Stimulated activated CD8-positive, alpha-beta memory T cell treated with anti-CD3 and anti-CD28 coated beads, Interleukin-12 subunit alpha, Interleukin-12 subunit beta, amount 100 ng/mL, for 1 hour (primary cell): Measurements from ENCODE around the gene SMG6.
"Not testable (repeated sequence)": the region's sequence is repeated elsewhere in the genome, so short reads cannot be mapped to it uniquely, and the experiment has no call there.

Experiments
- DNase-seq: peaks from one replicate; pipeline ENCODE4 v3.0.0-alpha.2; 2020; ENCODE audit warnings: low read depth

Gene SMG6

DNA sequence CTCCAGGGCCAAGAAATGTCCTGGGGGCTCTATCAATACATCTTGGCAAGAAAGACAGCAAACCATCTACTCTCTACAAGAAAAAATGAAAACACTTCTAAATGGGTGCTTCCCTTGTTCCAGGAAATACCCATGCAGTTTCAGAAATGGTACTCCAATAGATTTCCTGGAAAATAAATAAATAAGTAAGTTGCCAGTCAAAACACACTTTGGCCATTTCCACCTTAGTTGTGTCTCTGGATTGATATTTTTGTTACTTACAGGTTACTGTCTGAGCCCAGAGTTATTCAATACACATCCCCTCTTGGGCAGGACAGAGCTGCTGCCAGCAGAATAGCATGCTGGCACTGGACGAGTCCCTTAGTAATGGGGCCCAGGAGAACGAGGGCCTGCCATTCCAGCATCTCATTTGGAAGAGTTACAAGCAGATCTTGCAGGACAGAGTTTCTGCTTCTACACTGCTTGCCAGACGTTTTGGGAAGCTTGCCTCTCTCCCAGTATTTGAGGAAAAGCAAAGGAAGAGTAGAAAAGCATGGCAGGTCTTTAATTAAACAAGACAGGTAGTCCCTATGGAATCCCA lies 100.5 kb downstream of the SMG6 start:
- no peak for DNase-seq

DNA sequence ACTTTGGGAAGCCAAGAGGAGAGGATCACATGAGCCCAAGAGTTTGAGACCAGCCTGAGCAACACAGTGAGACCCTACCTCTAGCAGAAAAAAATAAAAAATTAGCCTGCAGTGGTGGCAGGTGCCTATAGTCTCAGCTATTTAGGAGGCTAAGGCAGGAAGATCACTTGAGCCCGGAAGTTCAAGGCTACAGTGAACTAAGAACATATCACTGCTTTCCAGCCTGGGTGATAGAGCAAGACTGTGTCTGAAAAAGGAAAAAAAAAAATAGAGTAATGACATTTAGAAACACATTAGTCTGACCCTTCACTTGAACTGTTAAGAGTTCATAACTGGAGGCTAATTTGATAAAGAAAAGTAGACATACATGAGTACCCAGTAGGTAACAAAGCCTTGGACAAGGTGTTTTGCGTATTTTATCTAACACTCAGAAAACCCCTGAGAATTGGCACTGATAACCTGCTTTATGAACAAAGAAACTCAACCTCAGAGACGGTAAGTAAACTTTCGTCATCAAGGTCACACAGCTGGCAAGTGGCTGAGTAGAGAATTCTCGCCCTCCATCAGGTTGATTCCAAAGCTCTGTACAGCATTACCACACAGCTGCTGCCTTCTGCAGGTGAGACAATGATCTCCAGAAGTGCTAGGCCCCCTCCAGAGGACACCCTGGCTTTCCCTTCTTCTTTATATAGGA lies 101.1 kb downstream of the SMG6 start:
- DNase-seq, result no peak

DNA sequence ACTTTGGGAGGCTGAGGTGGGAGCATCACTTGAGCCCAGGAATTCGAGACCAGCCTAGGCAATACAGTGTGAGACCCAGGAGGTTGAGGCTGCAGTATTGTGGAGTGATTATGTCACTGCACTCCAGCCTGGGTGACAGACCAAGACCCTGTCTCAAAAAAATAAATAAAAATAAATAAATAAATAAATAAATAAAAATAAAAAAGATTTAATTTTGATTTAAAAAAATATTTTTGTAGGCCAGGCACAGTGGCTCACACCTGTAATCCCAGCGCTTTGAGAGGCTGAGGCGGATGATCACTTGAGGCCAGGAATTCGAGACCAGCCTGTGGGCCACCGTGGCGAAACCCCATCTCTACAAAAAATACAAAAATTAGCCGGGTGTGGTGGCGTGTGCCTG lies 104.2 kb downstream of the SMG6 start:
- DNase-seq, result not testable (repeated sequence)

DNA sequence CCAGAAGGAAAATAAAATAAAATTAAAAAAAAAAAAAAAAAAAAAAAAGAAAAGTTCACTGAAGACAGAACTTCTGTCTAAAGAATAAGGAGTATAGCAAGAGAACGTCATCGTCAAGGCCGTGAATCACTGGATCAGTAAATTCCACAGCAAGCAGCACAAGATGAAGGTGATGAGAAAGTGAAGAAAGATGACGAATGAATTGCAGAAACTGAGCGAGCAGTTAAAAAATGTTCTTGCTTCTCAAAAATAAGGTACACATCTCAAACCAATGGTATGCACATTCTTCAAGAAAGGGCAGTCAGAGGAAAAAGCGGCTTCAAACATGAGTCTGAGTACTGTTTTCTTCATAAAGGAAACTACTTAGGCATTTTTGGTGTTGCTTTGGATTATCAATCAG lies 104.7 kb downstream of the SMG6 start:
- DNase-seq, result no peak

DNA sequence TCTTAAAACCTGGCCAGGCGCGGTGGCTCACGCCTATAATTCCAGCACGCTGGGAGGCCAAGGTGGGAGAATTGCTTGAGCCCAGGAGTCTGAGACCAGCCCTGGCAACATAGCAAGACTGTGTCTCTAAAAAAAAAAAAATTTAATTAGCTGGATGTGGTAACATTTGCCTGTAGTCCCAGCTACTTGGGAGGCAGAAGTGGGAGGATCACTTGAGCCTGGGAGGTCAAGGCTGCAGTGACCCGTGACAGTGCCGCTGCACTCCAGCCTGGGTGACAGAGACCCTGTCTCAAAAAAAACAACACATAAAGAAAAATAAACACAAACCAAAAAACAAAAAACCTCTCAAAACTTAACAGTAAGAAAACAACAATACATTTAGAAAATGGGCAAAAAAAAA lies 106.3 kb downstream of the SMG6 start:
- no peak for DNase-seq

DNA sequence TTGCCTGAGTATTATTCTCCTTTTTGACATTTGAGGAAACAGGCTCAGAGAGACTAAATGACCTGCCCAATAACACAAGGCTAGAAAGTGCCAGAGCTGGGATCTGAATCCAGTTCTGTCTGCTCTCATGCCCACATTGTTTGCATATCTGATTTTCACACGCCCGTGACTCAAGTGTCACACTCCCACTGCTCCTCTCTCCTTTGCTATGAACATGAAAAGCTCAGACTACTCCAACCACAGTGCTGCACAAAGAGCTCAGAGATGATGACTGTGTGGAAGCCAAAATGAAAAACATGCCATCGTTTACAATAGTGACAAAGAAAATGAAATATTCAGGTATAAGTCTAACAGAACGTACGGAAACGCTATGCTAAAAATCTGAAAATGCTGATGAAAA lies 107.9 kb downstream of the SMG6 start:
- no peak for DNase-seq

DNA sequence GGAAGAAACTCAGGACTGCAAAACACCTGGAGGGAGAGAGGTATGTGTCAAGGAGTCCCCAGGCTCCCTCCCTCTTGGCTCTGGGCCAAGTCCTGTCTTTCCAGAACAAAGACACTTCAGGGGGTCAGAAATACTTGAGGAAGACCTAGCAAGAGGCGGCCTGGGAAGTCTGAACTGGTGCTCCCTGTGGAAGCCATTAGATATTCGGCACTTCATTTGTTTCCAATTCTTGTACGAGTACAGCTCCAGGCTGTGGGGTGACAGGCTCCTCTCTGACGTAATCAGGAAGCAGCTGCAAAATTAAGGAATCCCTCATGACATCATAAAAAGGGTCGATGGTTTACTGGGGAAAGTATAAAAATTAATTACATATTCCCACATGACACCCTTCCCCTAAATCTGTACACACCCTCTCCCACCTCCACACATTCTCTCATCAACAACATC lies 108.7 kb downstream of the SMG6 start:
- no peak for DNase-seq

DNA sequence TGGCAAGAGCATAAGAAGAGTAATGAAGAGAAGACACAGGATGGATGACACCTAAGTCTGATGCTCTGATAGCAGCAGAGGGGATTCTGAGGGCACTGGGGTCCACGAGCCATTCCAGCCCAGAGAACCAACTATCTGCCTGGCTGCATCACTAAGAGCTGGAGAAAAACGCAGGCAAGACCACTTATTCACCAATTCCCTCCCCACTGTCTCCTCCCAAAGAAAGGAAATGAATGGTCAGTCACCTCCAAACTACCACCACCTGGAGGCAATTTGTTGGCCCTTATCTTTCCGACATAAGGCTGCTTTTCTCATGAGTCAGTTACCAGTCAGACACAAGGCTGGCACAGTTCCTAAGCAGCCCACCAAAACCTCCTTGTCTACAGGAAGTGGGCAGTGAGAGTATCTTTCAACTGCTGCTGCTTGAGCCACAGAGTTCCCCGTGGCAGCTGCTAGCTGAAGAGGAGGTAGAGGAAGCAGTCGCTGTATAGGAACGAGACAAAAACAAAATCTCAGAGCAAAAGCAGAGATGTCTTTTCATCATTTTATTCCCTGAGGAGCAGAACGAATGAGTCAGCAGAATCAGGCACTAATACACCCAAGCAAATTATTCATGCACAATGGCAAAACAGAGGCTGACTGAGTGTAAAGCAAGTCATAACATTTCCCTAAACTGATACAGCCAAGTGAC lies 111.1 kb downstream of the SMG6 start:
- peak; percentile 49 for DNase-seq

DNA sequence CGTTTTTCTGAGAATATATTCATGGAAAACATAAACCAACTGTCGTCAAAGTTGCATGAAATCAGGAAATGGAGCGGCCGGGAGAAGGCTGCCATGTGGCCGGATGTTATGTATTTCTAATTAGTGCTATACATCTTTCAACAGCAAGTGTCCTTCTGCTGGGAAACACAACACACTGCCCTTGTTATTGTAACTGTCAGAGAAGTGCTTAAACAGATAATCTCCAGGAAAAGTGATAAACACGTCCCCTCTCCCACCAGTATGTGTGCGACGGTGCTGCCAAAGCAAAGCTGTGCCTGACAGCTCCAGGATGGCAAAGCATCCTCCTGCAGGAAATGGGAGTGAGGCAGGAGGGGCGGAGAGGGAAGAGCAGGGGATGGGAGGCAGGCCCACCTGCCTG lies 111.8 kb downstream of the SMG6 start:
- DNase-seq, result no peak

DNA sequence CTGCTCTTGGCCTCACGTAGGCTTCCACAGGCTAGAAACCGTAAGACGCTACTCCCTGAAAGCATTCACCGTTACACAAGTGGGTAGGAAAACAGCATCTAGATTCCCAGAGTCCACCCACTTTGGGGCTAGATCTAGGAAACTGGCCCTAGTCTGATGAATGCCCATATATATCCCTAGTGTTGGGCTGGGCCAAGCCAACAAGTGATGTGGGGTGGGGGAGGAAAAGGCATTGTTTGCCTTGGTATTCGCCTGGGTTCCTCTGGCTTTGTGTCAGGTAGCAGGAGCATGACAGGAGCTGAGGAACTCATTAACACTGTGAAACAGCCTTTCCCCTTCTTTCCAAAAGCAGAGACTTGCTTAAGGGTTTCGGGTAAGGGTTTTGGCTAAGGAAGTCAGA lies 112.4 kb downstream of the SMG6 start:
- DNase-seq, result no peak

DNA sequence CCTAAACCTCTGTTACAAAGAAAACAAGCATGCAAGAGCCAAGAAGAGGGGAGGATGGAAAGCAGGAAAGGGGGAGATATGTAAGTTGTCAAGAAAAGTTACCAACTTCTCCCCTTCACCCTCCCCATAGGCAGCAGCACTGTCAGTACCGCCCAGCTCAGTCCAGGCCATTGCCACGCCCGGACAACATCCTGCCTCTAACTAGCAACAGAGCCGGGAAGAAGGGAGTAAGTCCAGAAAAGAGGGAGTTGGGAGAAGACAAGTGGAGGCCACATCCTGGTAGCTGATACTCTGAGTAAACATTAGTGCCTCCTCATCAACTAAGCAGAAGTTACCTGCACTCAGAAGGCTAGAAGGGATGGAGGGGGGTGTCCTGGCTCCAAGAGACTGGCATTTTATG lies 113.6 kb downstream of the SMG6 start:
- no peak for DNase-seq

DNA sequence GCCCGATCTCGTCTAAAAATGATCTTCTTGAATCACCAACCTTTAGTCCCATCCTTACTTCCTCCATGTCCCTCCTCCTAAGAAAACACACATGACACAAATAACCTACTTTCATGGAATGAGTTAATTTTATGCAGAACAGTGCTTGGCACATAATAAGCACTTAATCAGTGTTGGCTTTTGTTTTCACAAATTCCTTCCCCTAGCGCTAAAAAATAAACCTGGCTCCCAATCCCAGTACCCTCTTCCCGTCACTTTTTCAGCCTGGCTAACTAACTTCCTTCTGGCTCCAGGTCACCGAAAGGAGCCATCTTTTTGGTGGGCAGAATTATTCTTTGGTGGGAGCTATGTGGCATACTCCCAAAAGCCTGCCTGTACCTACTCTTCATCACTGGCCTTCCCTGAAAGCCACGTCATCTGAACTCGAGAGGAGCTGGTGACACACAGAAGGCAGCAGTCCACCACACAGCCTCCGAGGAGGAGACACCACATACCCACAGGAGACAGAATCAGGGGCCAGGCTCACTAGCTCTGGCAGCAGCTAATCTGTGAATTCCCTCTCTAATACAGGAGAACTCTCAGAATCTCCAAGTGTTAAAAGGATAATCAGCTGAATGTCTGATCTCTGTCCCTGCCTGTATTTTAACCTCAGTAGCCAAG lies 114.5 kb downstream of the SMG6 start:
- no peak for DNase-seq

DNA sequence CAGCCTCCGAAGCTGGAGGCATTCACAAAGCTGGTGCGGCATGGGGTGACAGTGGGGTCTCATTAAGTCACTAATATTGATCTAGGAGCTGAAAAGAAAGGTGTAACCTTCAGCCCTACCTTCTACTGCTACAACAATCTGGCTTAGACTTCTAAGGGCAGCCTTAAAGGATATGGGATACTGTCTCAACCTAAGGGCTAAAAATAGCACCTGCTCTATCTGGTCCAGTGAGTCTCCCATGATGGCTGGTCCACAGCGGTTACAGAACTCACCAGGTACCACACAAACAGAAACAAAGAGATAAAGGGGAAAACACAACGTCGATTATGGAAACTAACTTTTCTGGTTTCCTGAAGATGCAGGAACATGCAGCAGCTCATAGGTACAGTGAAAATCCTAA lies 115.8 kb downstream of the SMG6 start:
- DNase-seq, result no peak

DNA sequence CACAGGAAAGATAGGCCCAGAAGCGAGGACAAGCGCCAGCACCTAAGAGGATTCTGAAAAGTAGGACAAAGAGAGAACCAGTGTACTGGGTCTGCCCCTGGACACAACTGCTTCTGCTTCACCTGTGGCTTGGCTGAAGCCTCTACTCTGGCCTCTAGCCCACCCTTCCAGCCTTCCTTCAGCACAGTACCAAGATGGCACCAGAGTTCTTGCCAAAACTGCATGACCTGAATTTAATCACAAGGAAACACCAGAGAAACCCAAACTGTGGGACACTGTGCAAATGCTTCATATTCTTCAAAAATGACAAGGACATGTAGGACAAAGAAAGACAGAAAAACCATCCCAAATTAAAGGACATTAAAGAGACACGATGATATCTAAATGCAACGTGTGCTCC lies 116.6 kb downstream of the SMG6 start:
- no peak for DNase-seq

DNA sequence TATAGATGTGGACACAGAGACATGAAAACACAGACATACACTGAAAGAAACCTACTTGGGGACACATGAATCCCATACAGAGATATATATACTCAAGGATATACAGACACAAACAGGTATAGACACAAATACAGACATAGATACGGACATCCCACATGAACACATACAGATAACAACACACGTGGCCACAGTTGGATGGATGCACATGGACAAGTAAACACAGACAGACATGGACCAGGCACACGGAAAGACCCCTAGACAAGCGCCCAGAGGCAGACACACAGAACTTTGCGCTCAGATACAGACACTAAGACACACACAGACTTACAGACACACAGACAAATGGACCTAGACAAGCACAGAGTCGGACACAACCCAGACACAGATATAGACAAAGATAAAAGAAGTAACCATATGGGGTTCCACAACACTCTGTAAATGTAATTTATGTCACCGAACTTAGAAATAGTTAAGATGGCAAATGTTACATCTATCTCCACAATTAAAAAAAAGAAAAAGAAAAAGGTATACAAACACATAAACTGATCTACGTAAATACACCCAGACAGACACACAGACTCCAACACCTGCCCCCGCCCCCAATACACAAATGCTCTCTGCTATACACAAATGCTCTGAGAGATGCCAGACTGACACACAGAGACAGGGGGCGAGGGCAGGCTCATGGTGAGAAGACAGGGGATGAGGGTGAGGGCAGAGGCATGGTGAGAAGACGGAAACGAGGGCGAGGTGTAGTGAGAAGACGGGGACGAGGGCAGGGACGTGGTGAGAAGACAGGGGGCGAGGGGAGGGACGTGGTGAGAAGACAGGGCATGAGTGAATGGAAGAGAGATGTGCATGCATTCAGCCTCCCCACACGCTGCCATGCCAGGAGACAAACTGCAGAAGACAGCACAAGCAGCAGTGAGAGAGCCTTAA lies 118.3 kb downstream of the SMG6 start:
- DNase-seq, result no peak

DNA sequence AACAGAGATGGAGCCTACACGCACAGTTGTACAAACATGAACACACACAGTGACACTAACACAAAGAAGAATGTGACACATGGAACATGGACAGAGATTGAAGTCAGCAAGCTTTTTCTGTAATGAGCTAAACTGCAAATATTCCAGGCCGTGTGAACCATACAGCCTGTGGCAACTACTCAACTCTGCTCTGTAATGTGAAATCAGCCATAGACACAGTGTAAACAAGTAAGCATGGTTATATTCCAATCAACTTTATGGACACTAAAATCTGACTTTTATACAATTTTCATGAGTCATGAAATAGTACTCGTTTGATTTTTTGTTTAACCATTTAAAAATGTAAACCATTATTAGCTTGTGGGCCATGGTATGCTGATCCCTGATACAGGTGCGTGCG lies 120.2 kb downstream of the SMG6 start:
- DNase-seq, result no peak

DNA sequence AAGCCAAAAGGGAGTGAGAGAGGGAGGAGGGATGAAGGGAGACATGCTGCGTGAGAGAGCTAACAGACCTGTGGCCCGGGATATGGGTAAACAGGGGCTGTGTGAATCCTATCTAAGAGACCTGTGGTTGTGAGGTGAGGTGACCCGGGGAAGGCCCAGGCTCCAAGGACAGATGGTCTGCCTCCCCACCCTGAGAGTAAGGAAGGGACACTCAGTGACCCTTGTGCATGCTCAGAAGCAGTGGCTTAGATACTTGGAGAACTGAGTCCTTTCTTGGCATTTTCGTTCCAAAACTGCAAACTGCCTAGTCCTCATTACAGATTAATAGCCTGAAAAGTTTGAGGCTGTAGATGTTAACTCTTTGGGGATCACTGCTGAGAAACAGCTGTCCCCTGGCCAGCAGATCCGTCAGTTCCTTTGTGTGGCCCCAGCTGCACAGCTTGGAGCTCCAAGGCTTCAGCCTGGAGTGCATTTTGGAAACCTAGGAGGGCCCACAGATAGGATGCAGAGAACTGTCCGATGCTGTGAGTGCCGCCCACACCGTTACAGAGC lies 121.6 kb downstream of the SMG6 start:
- DNase-seq, result no peak

DNA sequence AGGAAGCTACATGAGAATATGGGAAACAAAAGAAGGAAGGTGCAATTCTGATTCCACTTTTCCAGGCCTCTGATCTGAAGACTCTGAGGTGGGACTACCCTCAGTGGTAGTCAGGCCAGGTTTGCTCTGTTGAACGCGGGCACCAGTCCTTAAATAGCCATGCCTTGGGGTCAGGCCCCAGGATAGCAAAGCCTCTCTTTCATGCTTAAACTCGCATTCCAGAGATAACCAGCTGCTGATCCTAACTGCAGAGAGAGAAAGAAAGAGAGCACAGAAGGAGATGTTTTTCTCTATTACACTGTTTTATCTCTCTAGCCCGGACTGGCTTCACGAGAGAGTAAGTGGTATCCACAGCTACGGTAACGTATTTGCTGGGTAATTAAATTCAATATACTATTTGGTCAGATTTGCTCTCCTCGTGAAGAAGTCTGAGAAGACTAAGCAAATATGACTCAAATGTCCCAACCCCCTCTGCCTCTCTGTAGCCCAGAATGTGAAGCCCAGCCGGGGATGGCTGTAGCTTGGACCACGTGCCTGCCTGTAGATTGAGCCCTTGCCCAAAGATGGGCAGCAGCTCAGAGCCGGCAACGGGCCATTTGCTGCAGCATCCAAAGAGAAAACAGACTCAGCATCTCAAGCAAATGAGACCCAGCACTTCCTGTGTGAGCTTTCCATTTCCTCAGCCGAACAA lies 122.2 kb downstream of the SMG6 start:
- DNase-seq, result no peak

DNA sequence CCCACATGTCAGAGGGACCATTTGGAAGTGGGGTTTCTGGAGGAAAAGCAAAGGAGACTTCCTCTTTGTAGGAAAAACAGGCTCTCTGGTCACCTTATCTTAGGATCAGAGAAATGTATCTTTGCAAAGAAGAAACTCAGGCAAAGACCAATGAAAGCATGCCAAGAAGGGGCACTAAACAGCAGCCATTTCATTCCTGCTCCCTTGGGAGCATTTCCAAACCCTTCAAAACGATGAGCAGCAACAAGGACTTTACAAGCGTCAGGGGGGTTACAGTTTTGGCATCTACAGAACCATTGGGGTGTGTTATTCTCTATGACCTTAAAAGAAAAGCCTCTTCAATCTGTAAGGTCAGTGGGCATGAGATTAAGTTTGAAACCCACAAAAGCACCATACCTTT lies 122.8 kb downstream of the SMG6 start:
- DNase-seq, result no peak

DNA sequence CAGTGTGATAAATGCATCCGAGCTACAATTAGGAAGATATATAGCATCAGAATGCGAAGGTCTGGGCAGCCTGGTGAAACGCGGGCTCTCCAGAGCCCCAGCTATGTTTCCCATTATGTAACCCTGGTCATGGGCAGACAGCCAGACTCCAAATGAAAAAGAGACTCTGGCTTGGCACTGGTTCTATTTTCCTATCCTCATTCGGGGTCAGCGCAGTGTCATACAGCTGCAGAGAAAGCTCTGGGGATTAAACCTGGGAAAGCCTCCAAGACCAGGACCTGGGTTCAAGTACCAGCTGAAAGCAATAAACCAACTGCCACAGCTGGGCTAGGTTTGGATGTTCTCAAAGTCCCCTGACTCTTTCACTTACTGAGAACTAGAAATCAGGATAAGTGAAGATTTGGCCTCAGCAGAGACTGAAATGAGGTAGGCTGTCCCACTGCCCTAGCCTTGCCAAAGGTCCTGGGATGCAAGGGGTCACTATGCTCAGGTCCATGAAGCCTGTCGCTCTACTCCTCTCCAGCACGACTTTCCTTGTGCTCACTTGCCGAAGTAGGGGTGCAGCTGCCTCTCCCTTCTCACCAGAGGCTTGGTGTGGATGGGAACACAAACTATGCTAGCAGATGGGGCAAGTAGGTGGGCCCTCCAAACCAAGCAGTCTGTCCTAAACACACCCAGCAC lies 123.8 kb downstream of the SMG6 start:
- no peak for DNase-seq
